Cerebellar nuclear complex (tissue), 1 donor: ENCODE results near the gene PIP5K1A.
"Not testable (repeated sequence)": the region's sequence is repeated elsewhere in the genome, so short reads cannot be mapped to it uniquely, and the experiment has no call there.

Experiments
- DNase-seq, 2 experiments: peaks; one replicate each; lab custom pipeline; 2025; lab: John Stamatoyannopoulos, UW

PIP5K1A gene

GRCh38 chr1:151254217-151255213 lies 56.2 kb downstream of the PIP5K1A start, which contains the start of gene PSMD4:
PSMD4 (plus strand) TSS chr1:151254734; CDS start chr1:151254783, 49 bp downstream.
- DNase-seq: peak; percentile 31 to 94

- no peak for DNase-seq
Observed at GRCh38 chr1:151255381-151255780, 57.0 kb downstream of the PIP5K1A start.

GRCh38 chr1:151259351-151259750 lies 61.0 kb downstream of the PIP5K1A start:
- DNase-seq: no peak

GRCh38 chr1:151265446-151266236 lies 67.3 kb downstream of the PIP5K1A start:
- DNase-seq: no peak

GRCh38 chr1:151266315-151266714 lies 68.0 kb downstream of the PIP5K1A start:
- DNase-seq: no peak

- no peak for DNase-seq
Observed at GRCh38 chr1:151266821-151267220, 68.5 kb downstream of the PIP5K1A start.

- no peak for DNase-seq
Observed at GRCh38 chr1:151267760-151268159, 69.4 kb downstream of the PIP5K1A start.

GRCh38 chr1:151273924-151274466 lies 75.6 kb downstream of the PIP5K1A start:
- no peak for DNase-seq

- not testable (repeated sequence) for DNase-seq
Observed at GRCh38 chr1:151275341-151275740, 77.0 kb downstream of the PIP5K1A start.

GRCh38 chr1:151277249-151277648 lies 78.9 kb downstream of the PIP5K1A start:
- no peak for DNase-seq

- peak; percentile 90 to 99 for DNase-seq
Observed at GRCh38 chr1:151281225-151281968, 83.0 kb downstream of the PIP5K1A start.

- DNase-seq: peak; percentile 98 to 100
Observed at GRCh38 chr1:151281969-151282882, 83.9 kb downstream of the PIP5K1A start, which contains the start of gene ZNF687. ZNF687 (plus strand) TSS chr1:151282299; CDS start chr1:151286292, 3,993 bp downstream.

GRCh38 chr1:151282883-151283725 lies 84.8 kb downstream of the PIP5K1A start:
- no peak for DNase-seq

GRCh38 chr1:151284013-151284577 lies 85.7 kb downstream of the PIP5K1A start:
- DNase-seq: no peak

- no peak for DNase-seq
Observed at GRCh38 chr1:151286619-151287340, 88.4 kb downstream of the PIP5K1A start.

GRCh38 chr1:151287341-151287699 lies 89.0 kb downstream of the PIP5K1A start:
- DNase-seq: no peak

GRCh38 chr1:151287767-151288500 lies 89.6 kb downstream of the PIP5K1A start:
- no peak for DNase-seq

GRCh38 chr1:151288502-151288901 lies 90.2 kb downstream of the PIP5K1A start:
- no peak for DNase-seq
